GM12878 (cell line): Measurements from ENCODE around the gene HPSE2. TPM values are rescaled to one million over a fixed set of nuclear protein-coding genes. Genes with fewer than 3 reads are reported as not detected.

ENCODE experiments used
- ATAC-seq: fragments of 200-7000 bp; cut with Tn5 transposase; 3 replicates; pipeline ENCODE4 v1.9.1; 2020; ENCODE audit warnings: mild to moderate bottlenecking, moderate library complexity
- BruUV-seq: library from RNA; stranded (reverse); fragments of 400-500 nt; replicated peaks from 2 replicates; lab custom pipeline; 2021; lab: Mats Ljungman, UMichigan
- CTCF ChIA-PET: fragments of 300-600 bp; sonication (Branson Sonifier 250); formaldehyde crosslinking; extraction: SDS; loops from one replicate; lab custom pipeline; 2021; ENCODE audit warnings: inconsistent platforms; lab: Yijun Ruan, JAX
- POLR2A ChIA-PET: fragments of 350-600 bp; formaldehyde crosslinking; extraction: SDS; loops from one replicate; lab custom pipeline; 2021; ENCODE audit warnings: inconsistent platforms; lab: Charles Lee
- RAD21 ChIA-PET: fragments of 300-600 bp; sonication (Branson Sonifier 250); formaldehyde crosslinking; loops from one replicate; lab custom pipeline; 2023; ENCODE audit warnings: antibody characterized with exemption; ENCODE audit not compliant: unreplicated experiment; lab: Charles Lee
- SMC1A ChIA-PET: fragments of 300-600 bp; sonication (Branson Sonifier 250); formaldehyde crosslinking; loops from one replicate; lab custom pipeline; 2023; ENCODE audit not compliant: unreplicated experiment, uncharacterized antibody; lab: Charles Lee
- DNase-seq: peaks from one replicate; pipeline ENCODE4 v3.0.0-alpha.2; 2011; ENCODE audit warnings: low read depth, low spot score
- FAIRE-seq: peaks from 3 replicates; lab custom pipeline; 2011; peaks lifted over from hg19 to GRCh38; lab: Jason Lieb, UNC
- H2AFZ ChIP-seq: 2 replicates; pipeline ENCODE4 v1.6.0; 2011; ENCODE audit warnings: low read depth, low read length, control low read depth; ENCODE audit not compliant: control insufficient read depth
- H3K27ac ChIP-seq: 2 replicates; pipeline ENCODE4 v1.5.1; 2011; ENCODE audit warnings: control low read depth; ENCODE audit not compliant: control insufficient read depth, insufficient read depth
- H3K27me3 ChIP-seq, 2 experiments: replicated peaks in 1 of 2; 2 replicates each; pipeline versions ENCODE4 v1.6.0 to v1.6.1; 2011; ENCODE audit warnings: low read length in 1 of 2; ENCODE audit not compliant: control insufficient read depth in 2 of 2, insufficient read depth in 2 of 2
- H3K36me3 ChIP-seq, 2 experiments: 2 replicates each; pipeline ENCODE4 v1.5.1; 2011; ENCODE audit warnings: low read length in 1 of 2; ENCODE audit not compliant: control insufficient read depth in 2 of 2, insufficient read depth in 2 of 2
- H3K4me1 ChIP-seq: 2 replicates; pipeline ENCODE4 v1.6.1; 2011; ENCODE audit warnings: mild to moderate bottlenecking, low read length, moderate library complexity, mixed read lengths; ENCODE audit not compliant: control insufficient read depth, insufficient read depth
- H3K4me2 ChIP-seq: 2 replicates; pipeline ENCODE4 v1.6.0; 2011; ENCODE audit warnings: control low read depth; ENCODE audit not compliant: control insufficient read depth, insufficient read depth
- H3K4me3 ChIP-seq: fragments of 200-600 bp; sonication (generic); 2 replicates; pipeline ENCODE4 v1.5.1; 2016
- H3K79me2 ChIP-seq: 2 replicates; pipeline ENCODE4 v1.6.0; 2011; ENCODE audit warnings: low read length; ENCODE audit not compliant: control insufficient read depth, insufficient read depth
- H3K9ac ChIP-seq: 2 replicates; pipeline ENCODE4 v1.8.0; 2011; ENCODE audit warnings: low read length, control low read depth, mixed read lengths; ENCODE audit not compliant: control insufficient read depth, insufficient read depth
- H3K9me3 ChIP-seq: replicated peaks from 3 replicates; pipeline ENCODE4 v1.5.1; 2011; ENCODE audit warnings: mild to moderate bottlenecking, low read length; ENCODE audit not compliant: control insufficient read depth, insufficient read depth
- H4K20me1 ChIP-seq: 2 replicates; pipeline ENCODE4 v1.6.0; 2011; ENCODE audit not compliant: control insufficient read depth, insufficient read depth
- RAD21 ChIP-seq: IDR thresholded peaks from 2 replicates; pipeline ENCODE4 v1.6.1; 2011; ENCODE audit warnings: mild to moderate bottlenecking, low read depth, low read length, moderate library complexity; ENCODE audit not compliant: insufficient read depth
- RFX5 ChIP-seq: IDR thresholded peaks from 2 replicates; pipeline ENCODE4 v1.6.1; 2011; ENCODE audit warnings: low read depth, low read length, improper control_type of control experiment
- SMC3 ChIP-seq: IDR thresholded peaks from 2 replicates; pipeline ENCODE4 v1.6.1; 2011; ENCODE audit warnings: low read length, improper control_type of control experiment, borderline replicate concordance
- YY1 ChIP-seq: IDR thresholded peaks from 2 replicates; pipeline ENCODE4 v1.6.1; 2011; ENCODE audit warnings: low read depth, mild to moderate bottlenecking, low read length
- WGBS: methylation state at CpG from one replicate; pipeline ENCODE4 v1.1.6; 2016; ENCODE audit warnings: low lambda C conversion rate; ENCODE audit not compliant: insufficient replicate concordance, insufficient coverage; ENCODE audit errors: missing lambda C conversion rate; 5-methylcytosine and 5-hydroxymethylcytosine counted together
- in situ Hi-C: fragments of 300-500 bp; cut with MboI; formaldehyde crosslinking; loops from 9 replicates; pipeline ENCODE4 v1.14.3; 2018; ENCODE audit warnings: mixed read lengths
- intact Hi-C: fragments of 100-400 bp; cut with micrococcal nuclease; formaldehyde crosslinking; loops from one replicate; pipeline ENCODE4 v1.14.2; 2022; ENCODE audit not compliant: unreplicated experiment
- polyA plus RNA-seq, 11 experiments: library from polyadenylated mRNA; depleted of rRNA in 4 of 11; unstranded in 6 of 11; stranded (reverse) in 5 of 11; fragments of >200 nt; fragmentation: Nextera tagmentation in 4 of 11; fragmentation: Illumina TruSeq in 1 of 11; extraction: Ambion mirVana in 4 of 11; extraction: Trizol in 1 of 11; gene quantifications; 1 replicate in 1 of 11; 2 replicates in 10 of 11; pipeline versions ENCODE4 v1.2.1 to v1.2.3, GENCODE V29; 2011 to 2016; ENCODE audit warnings: inconsistent platforms in 2 of 11, missing spikeins in 2 of 11, low read depth in 1 of 11
- total RNA-seq, 4 experiments: library from RNA; depleted of rRNA in 3 of 4; stranded (reverse); fragments of >200 nt in 3 of 4; fragmentation: Illumina TruSeq in 1 of 4; extraction: Trizol in 1 of 4; gene quantifications; 2 replicates each; pipeline versions ENCODE4 v1.2.1 to v1.2.3, GENCODE V29; 2013 to 2021
- TF ChIP-seq, protein P1 (sequence below), 3 experiments: IDR thresholded peaks in 2 of 3; conservative IDR thresholded peaks in 1 of 3; 2 replicates each; pipeline ENCODE4 v1.5.1; 2011; ENCODE audit warnings: low read depth in 3 of 3, low read length in 3 of 3, mild to moderate bottlenecking in 3 of 3, control low read depth in 2 of 3, moderate library complexity in 2 of 3, inconsistent platforms in 1 of 3, mixed read lengths in 1 of 3; ENCODE audit not compliant: control insufficient read depth in 2 of 3, insufficient read depth in 1 of 3; ENCODE audit errors: extremely low read depth in 1 of 3

HPSE2 gene
- total and polyA plus RNA-seq, 10 of the 15 experiments (the other 5 are each of a cell fraction or from before 2014, with no cell fraction given): 0.06 TPM; not detected in 9

GRCh38 chr10:98664329-98665042 lies 571.2 kb downstream of the HPSE2 start:
- DNase-seq (peak; percentile 3), ATAC-seq (peak; percentile 86), FAIRE-seq (peak; percentile 78)
- in situ Hi-C loops (loop anchor here (5.0 kb wide), 1 partner anchor 197 kb away; no protein-coding TSS in a partner anchor), intact Hi-C loops (loop anchor here (1.0 to 10.0 kb wide), 2 partner anchors 197 to 750 kb away; no protein-coding TSS in a partner anchor)
- H3K4me2 ChIP-seq: no peak overlapping the region
- no peak overlapping the region for H2AFZ ChIP-seq
- TF ChIP-seq RFX5 (no peak), SMC3 (peak; percentile 73), RAD21 (peak; percentile 79), YY1 (peak; percentile 52; the same call in 1 of the 2 replicates)
- TF ChIP-seq, protein P1, sequence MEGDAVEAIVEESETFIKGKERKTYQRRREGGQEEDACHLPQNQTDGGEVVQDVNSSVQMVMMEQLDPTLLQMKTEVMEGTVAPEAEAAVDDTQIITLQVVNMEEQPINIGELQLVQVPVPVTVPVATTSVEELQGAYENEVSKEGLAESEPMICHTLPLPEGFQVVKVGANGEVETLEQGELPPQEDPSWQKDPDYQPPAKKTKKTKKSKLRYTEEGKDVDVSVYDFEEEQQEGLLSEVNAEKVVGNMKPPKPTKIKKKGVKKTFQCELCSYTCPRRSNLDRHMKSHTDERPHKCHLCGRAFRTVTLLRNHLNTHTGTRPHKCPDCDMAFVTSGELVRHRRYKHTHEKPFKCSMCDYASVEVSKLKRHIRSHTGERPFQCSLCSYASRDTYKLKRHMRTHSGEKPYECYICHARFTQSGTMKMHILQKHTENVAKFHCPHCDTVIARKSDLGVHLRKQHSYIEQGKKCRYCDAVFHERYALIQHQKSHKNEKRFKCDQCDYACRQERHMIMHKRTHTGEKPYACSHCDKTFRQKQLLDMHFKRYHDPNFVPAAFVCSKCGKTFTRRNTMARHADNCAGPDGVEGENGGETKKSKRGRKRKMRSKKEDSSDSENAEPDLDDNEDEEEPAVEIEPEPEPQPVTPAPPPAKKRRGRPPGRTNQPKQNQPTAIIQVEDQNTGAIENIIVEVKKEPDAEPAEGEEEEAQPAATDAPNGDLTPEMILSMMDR (IDR thresholded peaks at IDR 0.05 in 2 of 3, conservative IDR thresholded peaks at IDR 0.05 in 1 of 3; ENCODE audit: control insufficient read depth in 2 of 3, extremely low read depth in 1 of 3, insufficient read depth in 1 of 3, low read depth in 3 of 3, low read length in 3 of 3): peak; percentile 59 to 69 (median 61)
- ChIA-PET RAD21 (interaction anchor here (0.8 to 1.9 kb wide), 3 partner anchors 8 to 198 kb away, joined by 3 to 11 read pairs (median 5); no protein-coding TSS in a partner anchor), POLR2A (no interaction called here), CTCF (interaction anchor here (0.8 to 2.6 kb wide), 3 partner anchors 17 to 198 kb away, joined by 3 to 20 read pairs (median 9); no protein-coding TSS in a partner anchor), SMC1A (interaction anchor here (1.3 kb wide), 1 partner anchor 197 kb away, joined by 3 read pairs; no protein-coding TSS in a partner anchor)
- H4K20me1 ChIP-seq: no peaks in the 10 kb centered on the region
- no TSS peak for BruUV-seq
- H3K9me3 ChIP-seq: peaks cover 4% of the 10 kb centered on the region; the same call in 1 of the 3 replicates
- H3K4me3 ChIP-seq: no peak overlapping the region
- H3K27ac ChIP-seq: no peak overlapping the region
- H3K9ac ChIP-seq: no peak overlapping the region
- no peaks in the 10 kb centered on the region for H3K36me3 ChIP-seq
- no peaks in the 10 kb centered on the region for H3K4me1 ChIP-seq
- 13% methylated on average over 13 of the region's 13 CpGs for WGBS
- H3K79me2 ChIP-seq: no peaks in the 10 kb centered on the region
- peaks cover 0 to 3% of the 10 kb centered on the region in 2 experiments; a peak in 1 of 4 replicates for H3K27me3 ChIP-seq
